GM23338 (cell line): ENCODE results near the gene MFAP4. TPM values are rescaled to one million over a fixed set of nuclear protein-coding genes. Genes with fewer than 3 reads are reported as not detected.

Source experiments
- ATAC-seq: fragments of 200-7000 bp; cut with Tn5 transposase; 3 replicates; pipeline ENCODE4 v1.9.1; 2020
- DNase-seq: peaks from one replicate; pipeline ENCODE4 v3.0.0-alpha.2; 2015; ENCODE audit warnings: low spot score
- H2AFZ ChIP-seq: fragments of 200-600 bp; sonication (generic); 2 replicates; pipeline ENCODE4 v1.8.0; 2016; ENCODE audit warnings: antibody characterized with exemption, mild to moderate bottlenecking, moderate library complexity
- H3F3A ChIP-seq: fragments of 200-600 bp; sonication (generic); replicated peaks from 2 replicates; pipeline ENCODE4 v1.8.0; 2017; ENCODE audit warnings: antibody characterized with exemption, mixed run types, low read depth
- H3K27ac ChIP-seq: fragments of 200-600 bp; sonication (generic); 2 replicates; pipeline ENCODE4 v1.6.1; 2016; ENCODE audit warnings: low read depth
- H3K27me3 ChIP-seq: fragments of 200-600 bp; sonication (generic); 2 replicates; pipeline ENCODE4 v1.8.0; 2016; ENCODE audit warnings: mild to moderate bottlenecking, mixed run types, moderate library complexity; ENCODE audit not compliant: insufficient read depth
- H3K36me3 ChIP-seq: fragments of 200-600 bp; sonication (generic); 2 replicates; pipeline ENCODE4 v1.8.0; 2016; ENCODE audit warnings: mild to moderate bottlenecking; ENCODE audit not compliant: insufficient read depth
- H3K4me1 ChIP-seq: fragments of 200-600 bp; sonication (generic); 2 replicates; pipeline ENCODE4 v1.8.0; 2016; ENCODE audit warnings: mild to moderate bottlenecking, moderate library complexity; ENCODE audit not compliant: insufficient read depth
- H3K4me2 ChIP-seq: fragments of 200-600 bp; sonication (generic); 2 replicates; pipeline ENCODE4 v1.7.1; 2017; ENCODE audit warnings: mixed run types
- H3K4me3 ChIP-seq: fragments of 200-600 bp; sonication (generic); 2 replicates; pipeline ENCODE4 v1.6.1; 2016; ENCODE audit warnings: mixed run types
- H3K79me2 ChIP-seq: fragments of 200-600 bp; sonication (generic); replicated peaks from 2 replicates; pipeline ENCODE4 v1.8.0; 2017; ENCODE audit warnings: mild to moderate bottlenecking; ENCODE audit not compliant: insufficient read depth
- H3K9me2 ChIP-seq: fragments of 200-600 bp; sonication (generic); 2 replicates; pipeline ENCODE4 v1.8.0; 2017; ENCODE audit not compliant: insufficient read depth
- H4K20me1 ChIP-seq: fragments of 200-600 bp; sonication (generic); replicated peaks from 2 replicates; pipeline ENCODE4 v1.8.0; 2017; ENCODE audit warnings: mild to moderate bottlenecking; ENCODE audit not compliant: insufficient read depth
- H3K27ac Mint-ChIP-seq: 2 replicates; pipeline ENCODE4 v1.8.0; 2020; ENCODE audit warnings: inconsistent platforms, mild to moderate bottlenecking, moderate library complexity, mixed read lengths
- H3K27me3 Mint-ChIP-seq: 3 replicates; pipeline ENCODE4 v1.8.0; 2022; ENCODE audit warnings: low read depth, mild to moderate bottlenecking, moderate library complexity, mixed read lengths, inconsistent platforms; ENCODE audit not compliant: insufficient read depth, poor library complexity
- H3K36me3 Mint-ChIP-seq: 3 replicates; pipeline ENCODE4 v1.8.0; 2021; ENCODE audit warnings: low read depth, mild to moderate bottlenecking, inconsistent platforms, moderate library complexity, mixed read lengths
- H3K4me1 Mint-ChIP-seq: 3 replicates; pipeline ENCODE4 v1.8.0; 2020; ENCODE audit warnings: mild to moderate bottlenecking, inconsistent platforms, mixed read lengths
- H3K4me3 Mint-ChIP-seq: 3 replicates; pipeline ENCODE4 v1.8.0; 2021; ENCODE audit warnings: moderate library complexity, mild to moderate bottlenecking, inconsistent platforms, mixed read lengths
- H3K9me3 Mint-ChIP-seq: 3 replicates; pipeline ENCODE4 v1.8.0; 2020; ENCODE audit warnings: moderate library complexity, mild to moderate bottlenecking, inconsistent platforms, mixed read lengths
- CREB1 ChIP-seq: fragments of 250-450 bp; sonication (Bioruptor Pico); IDR thresholded peaks from 2 replicates; pipeline ENCODE4 v1.5.0; 2020; ENCODE audit warnings: low read depth, mild to moderate bottlenecking, moderate library complexity
- EZH2 ChIP-seq: fragments of 200-600 bp; sonication (generic); IDR thresholded peaks from one replicate; pipeline ENCODE4 v1.8.0; 2017; ENCODE audit warnings: antibody characterized with exemption, mild to moderate bottlenecking, low read depth; ENCODE audit not compliant: unreplicated experiment
- EZH2phosphoT487 ChIP-seq: fragments of 200-600 bp; sonication (generic); IDR thresholded peaks from one replicate; pipeline ENCODE4 v1.8.1; 2018; ENCODE audit warnings: antibody characterized with exemption; ENCODE audit not compliant: unreplicated experiment
- NANOG ChIP-seq: IDR thresholded peaks from 2 replicates; pipeline ENCODE4 v1.6.1; 2016; ENCODE audit warnings: antibody characterized with exemption, borderline replicate concordance
- POLR2AphosphoS5 ChIP-seq: IDR thresholded peaks from 2 replicates; pipeline ENCODE4 v1.6.1; 2016; ENCODE audit warnings: antibody characterized with exemption, low read depth
- STAT1 ChIP-seq: IDR thresholded peaks from one replicate; pipeline ENCODE4 v1.6.1; 2016; ENCODE audit warnings: antibody characterized with exemption; ENCODE audit not compliant: unreplicated experiment
- polyA plus RNA-seq: library from polyadenylated mRNA; unstranded; fragments of >200 nt; fragmentation: Nextera tagmentation; extraction: Ambion mirVana; gene quantifications from 2 replicates; pipeline ENCODE4 v1.2.1, GENCODE V29; 2016
- total RNA-seq: library from RNA; depleted of rRNA; stranded (reverse); fragments of >200 nt; shearing (Covaris generic); gene quantifications from 2 replicates; pipeline ENCODE4 v1.2.3, GENCODE V29; 2014
- TF ChIP-seq, protein P1 (sequence below): fragments of 250-450 bp; sonication (Bioruptor Pico); IDR thresholded peaks from 2 replicates; pipeline ENCODE4 v1.5.0; 2020; ENCODE audit warnings: mild to moderate bottlenecking, moderate library complexity
- TF ChIP-seq, protein P2 (sequence below): IDR thresholded peaks from 2 replicates; pipeline ENCODE4 v1.6.1; 2016; ENCODE audit warnings: antibody characterized with exemption
- TF ChIP-seq, protein P3 (sequence below), 2 experiments: fragments of 200-600 bp in 1 of 2; sonication (generic) in 1 of 2; conservative IDR thresholded peaks; 2 replicates each; pipeline versions ENCODE4 v1.5.1 to v1.6.1; 2016 to 2017; ENCODE audit warnings: antibody characterized with exemption in 2 of 2, low read depth in 2 of 2, mild to moderate bottlenecking in 2 of 2, moderate library complexity in 1 of 2
- TF ChIP-seq, protein P4 (sequence below): IDR thresholded peaks from one replicate; pipeline ENCODE4 v1.6.1; 2018; ENCODE audit warnings: antibody characterized with exemption; ENCODE audit not compliant: unreplicated experiment

Gene MFAP4
- total and polyA plus RNA-seq, 2 experiments from 2014 or later, result 7.7 to 9.7 TPM

DNA sequence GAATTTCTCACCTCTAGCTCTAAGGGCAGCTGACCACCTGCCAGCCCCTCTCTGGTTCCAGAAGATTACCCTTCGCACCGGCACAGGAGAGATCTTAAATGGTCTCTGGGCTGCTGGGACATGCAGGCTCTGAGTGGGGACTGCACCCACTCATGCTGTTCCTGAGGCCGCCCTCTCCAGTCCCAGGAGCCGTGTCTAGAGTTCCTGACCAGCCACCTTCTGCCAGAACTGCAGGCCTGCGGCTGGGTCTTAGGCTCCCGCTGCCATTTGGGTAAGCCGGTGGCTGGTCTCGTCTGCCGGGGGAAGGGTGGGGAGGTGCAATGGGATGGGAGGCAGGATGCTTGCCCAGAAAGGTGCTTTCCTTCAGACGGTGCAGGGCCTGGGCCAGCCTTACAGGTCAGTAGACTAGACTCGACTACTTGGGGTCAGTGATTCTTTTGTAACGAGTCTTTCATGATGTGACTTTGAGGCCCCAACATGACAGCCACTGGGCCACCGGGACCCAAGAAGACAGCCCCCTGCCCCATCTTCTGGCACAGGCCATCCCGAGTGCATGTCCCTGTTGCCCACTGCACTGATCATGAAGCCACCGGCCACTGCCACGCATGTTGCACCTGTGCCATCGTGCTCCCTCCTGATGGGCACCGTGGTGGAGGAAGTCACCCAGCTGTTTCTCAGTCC lies 50.9 kb downstream of the MFAP4 start (continued):
- TF ChIP-seq, protein P1, sequence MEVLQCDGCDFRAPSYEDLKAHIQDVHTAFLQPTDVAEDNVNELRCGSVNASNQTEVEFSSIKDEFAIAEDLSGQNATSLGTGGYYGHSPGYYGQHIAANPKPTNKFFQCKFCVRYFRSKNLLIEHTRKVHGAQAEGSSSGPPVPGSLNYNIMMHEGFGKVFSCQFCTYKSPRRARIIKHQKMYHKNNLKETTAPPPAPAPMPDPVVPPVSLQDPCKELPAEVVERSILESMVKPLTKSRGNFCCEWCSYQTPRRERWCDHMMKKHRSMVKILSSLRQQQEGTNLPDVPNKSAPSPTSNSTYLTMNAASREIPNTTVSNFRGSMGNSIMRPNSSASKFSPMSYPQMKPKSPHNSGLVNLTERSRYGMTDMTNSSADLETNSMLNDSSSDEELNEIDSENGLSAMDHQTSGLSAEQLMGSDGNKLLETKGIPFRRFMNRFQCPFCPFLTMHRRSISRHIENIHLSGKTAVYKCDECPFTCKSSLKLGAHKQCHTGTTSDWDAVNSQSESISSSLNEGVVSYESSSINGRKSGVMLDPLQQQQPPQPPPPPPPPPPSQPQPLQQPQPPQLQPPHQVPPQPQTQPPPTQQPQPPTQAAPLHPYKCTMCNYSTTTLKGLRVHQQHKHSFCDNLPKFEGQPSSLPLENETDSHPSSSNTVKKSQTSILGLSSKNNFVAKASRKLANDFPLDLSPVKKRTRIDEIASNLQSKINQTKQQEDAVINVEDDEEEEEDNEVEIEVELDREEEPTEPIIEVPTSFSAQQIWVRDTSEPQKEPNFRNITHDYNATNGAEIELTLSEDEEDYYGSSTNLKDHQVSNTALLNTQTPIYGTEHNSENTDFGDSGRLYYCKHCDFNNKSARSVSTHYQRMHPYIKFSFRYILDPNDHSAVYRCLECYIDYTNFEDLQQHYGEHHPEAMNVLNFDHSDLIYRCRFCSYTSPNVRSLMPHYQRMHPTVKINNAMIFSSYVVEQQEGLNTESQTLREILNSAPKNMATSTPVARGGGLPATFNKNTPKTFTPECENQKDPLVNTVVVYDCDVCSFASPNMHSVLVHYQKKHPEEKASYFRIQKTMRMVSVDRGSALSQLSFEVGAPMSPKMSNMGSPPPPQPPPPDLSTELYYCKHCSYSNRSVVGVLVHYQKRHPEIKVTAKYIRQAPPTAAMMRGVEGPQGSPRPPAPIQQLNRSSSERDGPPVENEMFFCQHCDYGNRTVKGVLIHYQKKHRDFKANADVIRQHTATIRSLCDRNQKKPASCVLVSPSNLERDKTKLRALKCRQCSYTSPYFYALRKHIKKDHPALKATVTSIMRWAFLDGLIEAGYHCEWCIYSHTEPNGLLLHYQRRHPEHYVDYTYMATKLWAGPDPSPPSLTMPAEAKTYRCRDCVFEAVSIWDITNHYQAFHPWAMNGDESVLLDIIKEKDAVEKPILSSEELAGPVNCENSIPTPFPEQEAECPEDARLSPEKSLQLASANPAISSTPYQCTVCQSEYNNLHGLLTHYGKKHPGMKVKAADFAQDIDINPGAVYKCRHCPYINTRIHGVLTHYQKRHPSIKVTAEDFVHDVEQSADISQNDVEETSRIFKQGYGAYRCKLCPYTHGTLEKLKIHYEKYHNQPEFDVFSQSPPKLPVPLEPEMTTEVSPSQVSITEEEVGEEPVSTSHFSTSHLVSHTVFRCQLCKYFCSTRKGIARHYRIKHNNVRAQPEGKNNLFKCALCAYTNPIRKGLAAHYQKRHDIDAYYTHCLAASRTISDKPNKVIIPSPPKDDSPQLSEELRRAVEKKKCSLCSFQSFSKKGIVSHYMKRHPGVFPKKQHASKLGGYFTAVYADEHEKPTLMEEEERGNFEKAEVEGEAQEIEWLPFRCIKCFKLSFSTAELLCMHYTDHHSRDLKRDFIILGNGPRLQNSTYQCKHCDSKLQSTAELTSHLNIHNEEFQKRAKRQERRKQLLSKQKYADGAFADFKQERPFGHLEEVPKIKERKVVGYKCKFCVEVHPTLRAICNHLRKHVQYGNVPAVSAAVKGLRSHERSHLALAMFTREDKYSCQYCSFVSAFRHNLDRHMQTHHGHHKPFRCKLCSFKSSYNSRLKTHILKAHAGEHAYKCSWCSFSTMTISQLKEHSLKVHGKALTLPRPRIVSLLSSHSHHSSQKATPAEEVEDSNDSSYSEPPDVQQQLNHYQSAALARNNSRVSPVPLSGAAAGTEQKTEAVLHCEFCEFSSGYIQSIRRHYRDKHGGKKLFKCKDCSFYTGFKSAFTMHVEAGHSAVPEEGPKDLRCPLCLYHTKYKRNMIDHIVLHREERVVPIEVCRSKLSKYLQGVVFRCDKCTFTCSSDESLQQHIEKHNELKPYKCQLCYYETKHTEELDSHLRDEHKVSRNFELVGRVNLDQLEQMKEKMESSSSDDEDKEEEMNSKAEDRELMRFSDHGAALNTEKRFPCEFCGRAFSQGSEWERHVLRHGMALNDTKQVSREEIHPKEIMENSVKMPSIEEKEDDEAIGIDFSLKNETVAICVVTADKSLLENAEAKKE (CRISPR knock-in tag), result no peak
- TF ChIP-seq CREB1 (CRISPR knock-in tag), result no peak
- TF ChIP-seq, protein P2, sequence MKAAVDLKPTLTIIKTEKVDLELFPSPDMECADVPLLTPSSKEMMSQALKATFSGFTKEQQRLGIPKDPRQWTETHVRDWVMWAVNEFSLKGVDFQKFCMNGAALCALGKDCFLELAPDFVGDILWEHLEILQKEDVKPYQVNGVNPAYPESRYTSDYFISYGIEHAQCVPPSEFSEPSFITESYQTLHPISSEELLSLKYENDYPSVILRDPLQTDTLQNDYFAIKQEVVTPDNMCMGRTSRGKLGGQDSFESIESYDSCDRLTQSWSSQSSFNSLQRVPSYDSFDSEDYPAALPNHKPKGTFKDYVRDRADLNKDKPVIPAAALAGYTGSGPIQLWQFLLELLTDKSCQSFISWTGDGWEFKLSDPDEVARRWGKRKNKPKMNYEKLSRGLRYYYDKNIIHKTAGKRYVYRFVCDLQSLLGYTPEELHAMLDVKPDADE, result no peak

DNA sequence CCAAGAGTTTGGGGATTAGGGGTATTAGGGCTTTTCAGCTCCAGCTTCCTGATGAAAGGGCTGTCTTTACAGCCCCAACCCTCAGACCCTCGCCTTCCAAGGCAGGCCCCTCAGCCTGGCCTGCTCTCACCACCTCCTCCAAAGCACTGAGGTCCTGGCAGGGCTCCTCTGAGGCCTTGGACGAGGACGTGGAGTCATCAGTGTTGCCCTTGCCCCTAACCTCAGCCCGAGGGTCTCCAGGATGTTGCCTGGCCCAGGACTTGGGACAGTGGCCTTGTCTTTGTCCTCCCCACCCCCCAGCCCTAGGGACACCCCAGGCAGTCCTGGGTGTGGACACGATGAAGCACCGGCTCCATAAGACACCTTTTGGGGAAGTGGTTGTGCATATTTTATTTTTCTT lies 52.7 kb downstream of the MFAP4 start:
- H3K27ac Mint-ChIP-seq, result no peak overlapping the region
- H3K79me2 ChIP-seq, result no peaks in the 10 kb centered on the region
- DNase-seq (no peak), ATAC-seq (no peak)
- no peaks in the 10 kb centered on the region for H3K9me3 Mint-ChIP-seq
- H3F3A ChIP-seq, result no peaks in the 10 kb centered on the region; the same call in none of the 2 replicates
- no peaks in the 10 kb centered on the region for H3K27me3 ChIP-seq
- no peak overlapping the region for H3K27ac ChIP-seq
- no peak overlapping the region for H2AFZ ChIP-seq
- H3K27me3 Mint-ChIP-seq, result peaks cover 23% of the 10 kb centered on the region
- H3K36me3 ChIP-seq, result no peaks in the 10 kb centered on the region
- TF ChIP-seq, protein P2, result no peak
- TF ChIP-seq EZH2phosphoT487 (no peak), NANOG (no peak), EZH2 (no peak), POLR2AphosphoS5 (no peak), STAT1 (no peak), CREB1 (CRISPR knock-in tag) (no peak)
- TF ChIP-seq, protein P3, sequence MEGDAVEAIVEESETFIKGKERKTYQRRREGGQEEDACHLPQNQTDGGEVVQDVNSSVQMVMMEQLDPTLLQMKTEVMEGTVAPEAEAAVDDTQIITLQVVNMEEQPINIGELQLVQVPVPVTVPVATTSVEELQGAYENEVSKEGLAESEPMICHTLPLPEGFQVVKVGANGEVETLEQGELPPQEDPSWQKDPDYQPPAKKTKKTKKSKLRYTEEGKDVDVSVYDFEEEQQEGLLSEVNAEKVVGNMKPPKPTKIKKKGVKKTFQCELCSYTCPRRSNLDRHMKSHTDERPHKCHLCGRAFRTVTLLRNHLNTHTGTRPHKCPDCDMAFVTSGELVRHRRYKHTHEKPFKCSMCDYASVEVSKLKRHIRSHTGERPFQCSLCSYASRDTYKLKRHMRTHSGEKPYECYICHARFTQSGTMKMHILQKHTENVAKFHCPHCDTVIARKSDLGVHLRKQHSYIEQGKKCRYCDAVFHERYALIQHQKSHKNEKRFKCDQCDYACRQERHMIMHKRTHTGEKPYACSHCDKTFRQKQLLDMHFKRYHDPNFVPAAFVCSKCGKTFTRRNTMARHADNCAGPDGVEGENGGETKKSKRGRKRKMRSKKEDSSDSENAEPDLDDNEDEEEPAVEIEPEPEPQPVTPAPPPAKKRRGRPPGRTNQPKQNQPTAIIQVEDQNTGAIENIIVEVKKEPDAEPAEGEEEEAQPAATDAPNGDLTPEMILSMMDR (conservative IDR thresholded peaks at IDR 0.05; ENCODE audit: low read depth in 2 of 2), result no peak
- TF ChIP-seq, protein P4, sequence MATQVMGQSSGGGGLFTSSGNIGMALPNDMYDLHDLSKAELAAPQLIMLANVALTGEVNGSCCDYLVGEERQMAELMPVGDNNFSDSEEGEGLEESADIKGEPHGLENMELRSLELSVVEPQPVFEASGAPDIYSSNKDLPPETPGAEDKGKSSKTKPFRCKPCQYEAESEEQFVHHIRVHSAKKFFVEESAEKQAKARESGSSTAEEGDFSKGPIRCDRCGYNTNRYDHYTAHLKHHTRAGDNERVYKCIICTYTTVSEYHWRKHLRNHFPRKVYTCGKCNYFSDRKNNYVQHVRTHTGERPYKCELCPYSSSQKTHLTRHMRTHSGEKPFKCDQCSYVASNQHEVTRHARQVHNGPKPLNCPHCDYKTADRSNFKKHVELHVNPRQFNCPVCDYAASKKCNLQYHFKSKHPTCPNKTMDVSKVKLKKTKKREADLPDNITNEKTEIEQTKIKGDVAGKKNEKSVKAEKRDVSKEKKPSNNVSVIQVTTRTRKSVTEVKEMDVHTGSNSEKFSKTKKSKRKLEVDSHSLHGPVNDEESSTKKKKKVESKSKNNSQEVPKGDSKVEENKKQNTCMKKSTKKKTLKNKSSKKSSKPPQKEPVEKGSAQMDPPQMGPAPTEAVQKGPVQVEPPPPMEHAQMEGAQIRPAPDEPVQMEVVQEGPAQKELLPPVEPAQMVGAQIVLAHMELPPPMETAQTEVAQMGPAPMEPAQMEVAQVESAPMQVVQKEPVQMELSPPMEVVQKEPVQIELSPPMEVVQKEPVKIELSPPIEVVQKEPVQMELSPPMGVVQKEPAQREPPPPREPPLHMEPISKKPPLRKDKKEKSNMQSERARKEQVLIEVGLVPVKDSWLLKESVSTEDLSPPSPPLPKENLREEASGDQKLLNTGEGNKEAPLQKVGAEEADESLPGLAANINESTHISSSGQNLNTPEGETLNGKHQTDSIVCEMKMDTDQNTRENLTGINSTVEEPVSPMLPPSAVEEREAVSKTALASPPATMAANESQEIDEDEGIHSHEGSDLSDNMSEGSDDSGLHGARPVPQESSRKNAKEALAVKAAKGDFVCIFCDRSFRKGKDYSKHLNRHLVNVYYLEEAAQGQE, result no peak
- H3K9me2 ChIP-seq, result no peaks in the 10 kb centered on the region
- no peaks in the 10 kb centered on the region; the same call in 1 of the 2 replicates for H4K20me1 ChIP-seq
- peaks cover 16% of the 10 kb centered on the region for H3K4me1 ChIP-seq
- H3K4me3 Mint-ChIP-seq, result no peak overlapping the region
- H3K36me3 Mint-ChIP-seq, result no peaks in the 10 kb centered on the region
- H3K4me3 ChIP-seq, result no peak overlapping the region
- no peak overlapping the region for H3K4me2 ChIP-seq
- peaks cover 35% of the 10 kb centered on the region for H3K4me1 Mint-ChIP-seq
